Uterus (tissue), 4 donors: Measurements from ENCODE around the gene ABAT. TPM values are rescaled to one million over a fixed set of nuclear protein-coding genes. Genes with fewer than 3 reads are reported as not detected.
"Not testable (repeated sequence)": the region's sequence is repeated elsewhere in the genome, so short reads cannot be mapped to it uniquely, and the experiment has no call there.

Experiments used
- DNase-seq, 2 donors: peaks; one replicate each; pipeline ENCODE4 v3.0.0-alpha.2; 2019 to 2020
- H3K27ac ChIP-seq, 2 donors: fragments of 200-600 bp; sonication (generic); 1 replicate in 1 of 2; 2 replicates in 1 of 2; pipeline ENCODE4 v1.5.1; 2016 to 2018
- H3K27me3 ChIP-seq, 2 donors: fragments of 200-600 bp; sonication (generic); one replicate each; pipeline ENCODE4 v1.5.1; 2018 to 2019; ENCODE audit warnings: control low read depth in 1 of 2
- H3K36me3 ChIP-seq, 2 donors: fragments of 200-600 bp; sonication (generic); one replicate each; pipeline ENCODE4 v1.5.1; 2019; ENCODE audit warnings: control low read depth in 1 of 2
- H3K4me1 ChIP-seq, 2 donors: fragments of 200-600 bp; sonication (generic); one replicate each; pipeline ENCODE4 v1.5.1; 2018 to 2019; ENCODE audit warnings: control low read depth in 1 of 2
- H3K4me3 ChIP-seq, 2 donors: fragments of 200-600 bp; sonication (generic); 1 replicate in 1 of 2; 2 replicates in 1 of 2; pipeline ENCODE4 v1.5.1; 2018 to 2019; ENCODE audit warnings: mild to moderate bottlenecking in 1 of 2
- H3K9me3 ChIP-seq, 2 donors: fragments of 200-600 bp; sonication (generic); one replicate each; pipeline ENCODE4 v1.5.1; 2019; ENCODE audit warnings: control low read depth in 1 of 2
- POLR2A ChIP-seq, 2 donors: fragments of 450-650 bp; IDR thresholded peaks; one replicate each; pipeline ENCODE4 v1.6.1; 2016; ENCODE audit warnings: antibody characterized with exemption in 2 of 2, mild to moderate bottlenecking in 1 of 2, moderate library complexity in 1 of 2
- intact Hi-C: fragments of 100-400 bp; cut with DNase I; formaldehyde crosslinking; loops from one replicate; pipeline ENCODE4 v1.15.1; 2023; ENCODE audit warnings: low total_unique reads
- total RNA-seq, 4 donors: library from RNA; depleted of rRNA in 3 of 4; stranded (reverse); fragments of >200 nt in 3 of 4; gene quantifications; one replicate each; pipeline versions ENCODE4 v1.1.0 to v1.2.4, GENCODE V29; 2014 to 2023
- TF ChIP-seq, protein P1 (sequence below), 4 experiments: fragments of 200-600 bp in 2 of 4; fragments of 450-650 bp in 2 of 4; sonication (generic) in 2 of 4; IDR thresholded peaks; one replicate each; pipeline ENCODE4 v1.5.1; 2016 to 2019; ENCODE audit warnings: antibody characterized with exemption in 4 of 4, mild to moderate bottlenecking in 2 of 4, moderate library complexity in 1 of 4
- donor health status: DM: yes; HTN: yes; CAD: no.

Gene ABAT
- total RNA-seq, 4 donors from 2014 or later, result 1.0 to 11.0 (median 6.7) TPM

DNA sequence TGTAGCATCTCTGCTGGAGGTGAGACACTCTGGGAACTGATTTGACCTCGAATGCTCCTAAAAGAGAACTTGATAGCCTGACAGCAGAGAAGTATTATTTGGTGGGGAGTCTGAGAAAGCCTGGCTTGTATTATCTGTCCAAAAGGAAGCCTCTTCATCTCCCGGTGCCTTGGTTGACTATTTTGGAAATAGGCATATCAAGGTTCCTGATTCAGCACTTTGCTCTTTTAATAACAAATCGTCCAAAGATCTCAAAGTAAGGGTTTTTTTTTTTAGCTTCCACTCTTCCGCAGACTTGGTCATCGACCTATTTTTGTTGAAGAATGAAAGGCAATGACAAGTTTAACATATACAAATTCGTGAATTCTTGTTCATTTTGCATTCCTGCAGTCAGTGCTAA is 108.3 kb downstream of the ABAT start:
- TF ChIP-seq, protein P1, sequence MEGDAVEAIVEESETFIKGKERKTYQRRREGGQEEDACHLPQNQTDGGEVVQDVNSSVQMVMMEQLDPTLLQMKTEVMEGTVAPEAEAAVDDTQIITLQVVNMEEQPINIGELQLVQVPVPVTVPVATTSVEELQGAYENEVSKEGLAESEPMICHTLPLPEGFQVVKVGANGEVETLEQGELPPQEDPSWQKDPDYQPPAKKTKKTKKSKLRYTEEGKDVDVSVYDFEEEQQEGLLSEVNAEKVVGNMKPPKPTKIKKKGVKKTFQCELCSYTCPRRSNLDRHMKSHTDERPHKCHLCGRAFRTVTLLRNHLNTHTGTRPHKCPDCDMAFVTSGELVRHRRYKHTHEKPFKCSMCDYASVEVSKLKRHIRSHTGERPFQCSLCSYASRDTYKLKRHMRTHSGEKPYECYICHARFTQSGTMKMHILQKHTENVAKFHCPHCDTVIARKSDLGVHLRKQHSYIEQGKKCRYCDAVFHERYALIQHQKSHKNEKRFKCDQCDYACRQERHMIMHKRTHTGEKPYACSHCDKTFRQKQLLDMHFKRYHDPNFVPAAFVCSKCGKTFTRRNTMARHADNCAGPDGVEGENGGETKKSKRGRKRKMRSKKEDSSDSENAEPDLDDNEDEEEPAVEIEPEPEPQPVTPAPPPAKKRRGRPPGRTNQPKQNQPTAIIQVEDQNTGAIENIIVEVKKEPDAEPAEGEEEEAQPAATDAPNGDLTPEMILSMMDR (IDR thresholded peaks at IDR 0.05), result no peak
- no peak for TF ChIP-seq POLR2A (IDR thresholded peaks at IDR 0.05)
- H3K27ac ChIP-seq, result no peak overlapping the region
- no peaks in the 10 kb centered on the region for H3K9me3 ChIP-seq
- H3K27me3 ChIP-seq, result no peaks in the 10 kb centered on the region
- DNase-seq, result no peak
- H3K4me1 ChIP-seq, result no peaks in the 10 kb centered on the region
- intact Hi-C loops, result no loop called here
- no peaks in the 10 kb centered on the region for H3K36me3 ChIP-seq
- H3K4me3 ChIP-seq, result no peak overlapping the region

GRCh38 chr16:8785408-8785807 is 111.0 kb downstream of the ABAT start:
- Histone ChIP-seq H3K36me3 (no peaks in the 10 kb centered on the region), H3K4me3 (no peak overlapping the region), H3K9me3 (no peaks in the 10 kb centered on the region), H3K27ac (no peak overlapping the region), H3K4me1 (no peaks in the 10 kb centered on the region), H3K27me3 (no peaks in the 10 kb centered on the region)
- intact Hi-C loops, result no loop called here
- TF ChIP-seq, protein P1 (IDR thresholded peaks at IDR 0.05), result no peak
- no peak for TF ChIP-seq POLR2A (IDR thresholded peaks at IDR 0.05)
- no peak for DNase-seq

- H3K36me3 ChIP-seq, intact Hi-C loops, H3K4me3 ChIP-seq, H3K27ac ChIP-seq, DNase-seq, H3K4me1 ChIP-seq, H3K9me3 ChIP-seq, H3K27me3 ChIP-seq: not testable (repeated sequence)
These were observed 111.9 kb downstream of the ABAT start for GRCh38 chr16:8786316-8786715.

- TF ChIP-seq, protein P1 (IDR thresholded peaks at IDR 0.05), result no peak
- no peak for TF ChIP-seq POLR2A (IDR thresholded peaks at IDR 0.05)
- H3K4me1 ChIP-seq, result no peaks in the 10 kb centered on the region
- intact Hi-C loops, result no loop called here
- no peaks in the 10 kb centered on the region for H3K36me3 ChIP-seq
- DNase-seq, result no peak
- H3K4me3 ChIP-seq, result no peak overlapping the region
- no peaks in the 10 kb centered on the region for H3K27me3 ChIP-seq
- no peak overlapping the region for H3K27ac ChIP-seq
- no peaks in the 10 kb centered on the region for H3K9me3 ChIP-seq
These were observed 114.3 kb downstream of the ABAT start for GRCh38 chr16:8788578-8789172.

DNA sequence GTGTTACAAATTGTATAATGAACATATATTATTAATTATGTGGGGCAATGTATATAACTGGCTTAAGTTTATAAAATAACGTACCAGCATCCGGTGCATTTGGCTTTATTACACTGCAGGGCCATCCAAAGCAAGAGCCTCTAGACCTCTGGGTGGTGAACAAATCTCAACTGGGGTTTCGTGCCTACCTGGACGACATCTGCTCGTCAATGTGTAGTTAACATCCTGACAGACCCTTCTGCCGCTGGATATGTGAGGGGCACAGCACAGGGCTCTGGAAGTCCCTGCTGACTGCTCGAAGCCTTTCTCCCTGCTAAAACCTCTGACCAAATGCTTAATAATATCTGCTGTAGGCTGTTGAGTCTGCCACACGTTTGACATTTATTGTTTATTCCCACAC is 120.7 kb downstream of the ABAT start:
- Histone ChIP-seq H3K4me1 (peaks cover 0 to 6% of the 10 kb centered on the region in 2 donors), H3K27ac (no peak overlapping the region), H3K36me3 (no peaks in the 10 kb centered on the region), H3K4me3 (no peak overlapping the region), H3K27me3 (no peaks in the 10 kb centered on the region), H3K9me3 (no peaks in the 10 kb centered on the region)
- no peak for TF ChIP-seq POLR2A (IDR thresholded peaks at IDR 0.05)
- TF ChIP-seq, protein P1 (IDR thresholded peaks at IDR 0.05), result no peak
- intact Hi-C loops, result no loop called here
- DNase-seq, result no peak

GRCh38 chr16:8795818-8796217 is 121.4 kb downstream of the ABAT start:
- TF ChIP-seq, protein P1 (IDR thresholded peaks at IDR 0.05), result no peak
- no peak for TF ChIP-seq POLR2A (IDR thresholded peaks at IDR 0.05)
- H3K36me3 ChIP-seq, result no peaks in the 10 kb centered on the region
- H3K4me1 ChIP-seq, result peaks cover 0 to 6% of the 10 kb centered on the region in 2 donors
- no peaks in the 10 kb centered on the region for H3K9me3 ChIP-seq
- no peaks in the 10 kb centered on the region for H3K27me3 ChIP-seq
- no peak overlapping the region for H3K27ac ChIP-seq
- intact Hi-C loops, result no loop called here
- DNase-seq, result no peak
- no peak overlapping the region for H3K4me3 ChIP-seq
